Gastrocnemius medialis (tissue), 4 donors: Measurements from ENCODE around the gene TYW5.

Experiments used
- CTCF ChIP-seq, 5 experiments: fragments of 450-650 bp in 3 of 5; fragments of 200-600 bp in 2 of 5; sonication (generic) in 2 of 5; IDR thresholded peaks in 4 of 5; conservative IDR thresholded peaks in 1 of 5; 1 replicate in 4 of 5; 2 replicates in 1 of 5; pipeline ENCODE4 v1.5.1; 2016 to 2019; ENCODE audit warnings: antibody characterized with exemption in 5 of 5, mild to moderate bottlenecking in 3 of 5, moderate library complexity in 3 of 5
- POLR2A ChIP-seq, 2 donors: fragments of 450-650 bp; IDR thresholded peaks; one replicate each; pipeline ENCODE4 v1.6.1; 2017; ENCODE audit warnings: antibody characterized with exemption in 2 of 2, mild to moderate bottlenecking in 2 of 2, moderate library complexity in 2 of 2

GRCh38 chr2:199991691-199992090 is 36.4 kb upstream of the TYW5 start:
- TF ChIP-seq CTCF (IDR thresholded peaks at IDR 0.05 in 4 of 5, conservative IDR thresholded peaks at IDR 0.05 in 1 of 5) (no peak), POLR2A (IDR thresholded peaks at IDR 0.05) (no peak)
